DND-41 (cell line): ENCODE data around the gene GABRG3.

Experiments
- CTCF ChIP-seq: IDR thresholded peaks from 2 replicates; pipeline ENCODE4 v1.5.1; 2012; ENCODE audit warnings: borderline replicate concordance, low read length, moderate library complexity, mild to moderate bottlenecking; ENCODE audit not compliant: poor library complexity, severe bottlenecking; ENCODE audit errors: extremely low read depth
- EZH2 ChIP-seq: IDR thresholded peaks from 3 replicates; pipeline ENCODE4 v1.6.1; 2012; ENCODE audit warnings: borderline replicate concordance, low read depth, mild to moderate bottlenecking, moderate library complexity, low read length, inconsistent platforms; ENCODE audit not compliant: severe bottlenecking

- TF ChIP-seq EZH2 (no peak), CTCF (no peak)
Measured at GRCh38 chr15:27410996-27411605, 440.1 kb downstream of the GABRG3 start.
